Tongue (tissue), 2 donors: ENCODE data around the gene WBP1. TPM values are rescaled to one million over a fixed set of nuclear protein-coding genes. Genes with fewer than 3 reads are reported as not detected.
"Not testable (repeated sequence)": the region's sequence is repeated elsewhere in the genome, so short reads cannot be mapped to it uniquely, and the experiment has no call there.

Experiments
- DNase-seq: peaks from one replicate; pipeline ENCODE4 v3.0.0-alpha.2; 2015
- total RNA-seq: library from RNA; depleted of rRNA; stranded (reverse); fragments of >200 nt; gene quantifications from one replicate; pipeline ENCODE4 v1.2.3, GENCODE V29; 2014

The WBP1 gene
- total RNA-seq, 1 donor from 2014 or later, result 41.5 TPM

DNA sequence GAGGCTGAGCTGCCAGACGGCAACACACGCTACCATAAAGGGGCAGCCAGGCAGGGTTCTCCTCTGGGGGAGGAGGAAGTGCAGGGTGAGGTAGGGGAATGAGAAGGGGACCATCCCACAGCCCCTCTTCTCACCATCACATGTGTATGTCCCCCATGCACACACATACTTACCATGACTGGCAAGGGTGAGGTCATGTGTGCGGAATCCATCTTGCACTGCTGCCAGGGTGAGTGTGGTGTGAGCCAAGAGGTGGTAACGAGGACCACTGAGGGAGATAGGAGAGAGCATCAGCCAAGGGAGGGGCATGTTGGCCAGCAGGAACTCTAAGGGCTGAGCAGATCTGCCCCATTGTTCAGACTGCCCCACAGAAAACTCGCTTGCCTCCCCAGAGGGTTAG lies 29.6 kb upstream of the WBP1 start:
- DNase-seq, result no peak

GRCh38 chr2:74429487-74430451 lies 28.5 kb upstream of the WBP1 start:
- DNase-seq, result no peak

- DNase-seq, result no peak
Measured at GRCh38 chr2:74430502-74430901, 27.7 kb upstream of the WBP1 start.

DNA sequence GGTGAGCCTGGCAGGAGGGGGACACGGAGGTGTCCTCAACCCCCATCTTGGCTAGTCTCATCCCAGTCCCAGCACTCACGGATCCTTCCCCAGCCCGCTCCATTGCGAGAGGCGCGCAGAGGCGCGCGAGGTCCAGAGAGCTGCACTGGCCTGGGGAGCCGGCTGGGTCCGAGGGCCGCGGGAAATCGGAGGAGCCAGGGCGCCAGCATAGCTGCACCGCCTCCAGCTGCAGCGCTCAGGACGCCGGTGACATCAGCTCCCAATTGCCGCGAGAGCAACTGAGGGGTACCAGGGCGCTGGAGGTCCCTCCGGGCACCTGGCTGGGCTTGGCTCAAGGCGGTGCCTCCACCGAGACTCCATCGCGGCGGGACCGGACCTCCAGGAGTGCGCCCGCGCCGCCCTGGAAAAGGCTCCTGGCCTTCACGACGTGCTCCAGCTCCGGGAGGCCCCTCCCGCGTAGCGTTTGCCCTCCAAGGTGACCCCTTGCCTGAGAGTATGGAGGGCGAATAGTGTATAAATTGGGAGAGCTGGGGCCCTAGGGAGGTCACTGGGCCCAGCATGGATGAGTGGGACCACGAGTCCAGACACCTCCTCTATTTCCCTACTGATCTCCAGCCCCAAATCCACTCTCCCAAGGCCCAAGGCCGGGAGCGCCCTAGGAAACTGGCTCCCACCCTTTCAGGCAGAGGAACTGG lies 22.0 kb upstream of the WBP1 start:
- no peak for DNase-seq

DNA sequence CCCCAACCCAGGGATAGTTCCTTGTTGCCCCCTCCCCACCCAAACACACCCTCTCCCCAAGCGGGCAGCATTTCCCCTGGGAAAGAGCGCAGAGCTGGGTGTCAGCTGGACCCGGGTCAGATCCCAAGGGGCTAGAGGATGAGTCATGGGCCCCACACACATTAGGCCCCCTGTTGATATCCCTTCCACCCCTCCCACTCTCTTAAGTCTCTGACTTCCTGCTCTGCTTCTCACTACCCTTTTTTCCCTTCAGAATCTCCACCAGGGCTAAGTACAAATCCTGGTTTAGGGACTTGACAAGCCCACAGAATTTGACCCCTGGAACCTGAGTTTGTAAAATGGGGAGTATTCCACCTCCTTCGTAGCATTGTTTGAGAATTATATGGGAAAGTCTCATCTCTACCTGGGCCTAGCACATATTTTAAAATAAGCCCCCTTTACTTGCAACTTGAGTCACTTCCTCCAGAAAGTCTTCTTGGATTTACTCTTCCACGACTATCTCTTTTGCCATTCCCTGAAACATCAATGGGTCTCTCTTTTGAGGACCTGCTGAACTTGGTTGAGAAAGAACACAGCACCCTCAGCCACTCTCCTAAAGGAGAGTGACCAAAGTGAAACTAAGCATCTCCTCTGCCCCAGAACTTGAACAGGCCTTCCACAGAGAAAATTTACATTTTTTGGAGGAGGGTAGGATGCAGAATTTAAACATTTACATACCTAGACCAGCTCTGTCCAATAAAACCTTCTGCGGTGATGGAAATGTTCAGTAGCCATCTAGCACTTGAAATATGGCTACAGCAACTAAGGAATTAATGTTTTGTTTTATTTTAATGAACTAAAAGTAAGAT lies 21.2 kb upstream of the WBP1 start:
- DNase-seq, result no peak

GRCh38 chr2:74438248-74438647 lies 20.0 kb upstream of the WBP1 start:
- DNase-seq, result no peak

- DNase-seq, result no peak
Measured at GRCh38 chr2:74439373-74439772, 18.9 kb upstream of the WBP1 start.

DNA sequence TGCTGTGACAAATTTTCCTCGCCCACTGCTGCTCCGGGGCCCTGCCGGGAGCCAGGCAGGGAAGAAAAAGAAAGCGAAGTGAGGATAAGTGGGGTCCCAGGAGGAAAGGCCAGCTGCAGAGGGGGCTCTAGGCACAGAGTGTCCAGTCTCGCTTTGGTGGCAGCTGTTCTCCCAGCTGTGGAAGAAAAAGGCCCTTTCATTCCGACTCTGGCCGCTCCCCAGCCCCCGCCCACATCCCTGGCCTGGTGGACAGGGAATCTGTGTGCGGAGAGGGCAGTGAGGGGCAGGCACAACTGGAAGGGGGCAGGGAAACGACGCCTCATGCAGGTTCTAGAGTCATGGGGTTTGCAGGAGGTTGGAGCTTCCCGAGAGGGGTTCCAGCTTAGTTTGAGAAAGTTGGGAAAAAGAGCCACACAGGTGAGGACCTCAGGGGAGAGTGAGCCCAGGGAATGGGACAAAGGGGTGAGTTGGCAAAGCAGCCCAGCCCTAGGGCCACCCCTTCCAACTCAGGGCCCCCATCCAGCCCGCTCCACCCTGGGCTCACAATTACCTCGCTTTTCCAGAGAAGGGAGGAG lies 18.3 kb upstream of the WBP1 start:
- DNase-seq, result peak; percentile 98

- DNase-seq, result peak; percentile 98
Measured at GRCh38 chr2:74440378-74441169, 17.7 kb upstream of the WBP1 start.

DNA sequence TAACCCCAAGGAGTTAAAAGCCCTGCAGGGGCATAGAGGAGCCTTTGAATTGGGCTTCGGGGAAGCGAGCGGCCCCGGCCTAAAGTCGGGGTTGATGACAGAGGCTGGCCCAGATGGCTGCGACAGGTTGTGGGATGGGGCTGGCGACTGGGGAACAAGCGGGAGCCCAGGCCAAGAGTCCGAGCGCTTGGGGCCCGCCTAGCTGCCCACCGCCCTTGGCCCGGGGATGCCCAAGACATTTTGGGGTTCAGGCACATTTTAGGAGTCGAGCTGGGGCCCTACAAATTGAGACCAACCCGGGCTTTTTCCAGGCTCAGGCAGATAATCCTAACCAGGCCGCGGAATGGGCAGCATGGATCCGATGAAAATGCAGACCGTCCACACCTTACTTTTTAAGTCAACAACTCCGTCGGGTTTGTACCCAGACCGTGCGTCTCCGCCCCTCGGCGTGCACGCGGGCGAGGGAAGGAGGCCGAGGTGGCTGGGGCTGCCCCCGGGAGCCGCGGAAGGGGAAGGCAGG lies 17.0 kb upstream of the WBP1 start:
- peak; percentile 44 for DNase-seq

DNA sequence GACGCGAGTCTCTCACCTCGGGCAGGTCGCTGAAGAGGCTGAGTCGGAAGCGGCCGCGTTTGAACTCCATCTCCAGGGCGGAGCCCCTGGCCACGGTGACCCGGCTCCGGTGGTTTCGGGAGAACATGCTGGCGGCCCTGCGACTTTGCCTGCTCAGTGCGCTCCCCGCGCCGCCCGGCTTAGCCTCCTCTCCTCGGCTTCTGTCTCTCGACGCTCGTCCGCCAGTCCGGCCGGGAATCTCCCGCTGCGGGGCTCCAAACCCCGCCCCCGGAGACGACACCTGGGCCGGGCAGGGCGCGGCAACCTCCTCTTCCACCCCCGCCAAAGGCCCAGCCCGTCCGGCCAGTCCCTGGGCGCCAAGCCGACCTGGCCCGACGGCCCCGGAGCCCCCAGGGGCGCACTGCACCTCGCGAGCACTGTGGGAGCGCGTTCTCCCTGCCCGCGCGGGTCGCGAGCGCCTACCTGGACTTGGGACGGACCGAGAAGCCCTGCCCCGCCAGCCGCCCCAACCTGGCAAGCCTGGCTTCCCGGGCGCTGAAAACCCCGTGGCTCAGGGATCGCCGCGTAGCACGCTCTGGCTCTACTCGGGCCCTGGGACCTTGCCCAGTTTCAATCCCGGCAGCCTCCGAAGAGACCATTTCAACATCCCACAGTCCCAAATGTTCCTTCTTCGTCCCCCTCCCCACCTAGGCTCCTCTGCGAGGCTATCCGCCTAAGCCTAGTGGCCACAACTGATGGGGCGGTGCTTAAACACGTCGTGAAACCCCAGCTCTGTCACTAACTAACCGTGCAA lies 16.4 kb upstream of the WBP1 start, which contains the start of gene RTKN:
RTKN (minus strand) TSS at position 248 of the 793 bp plus-strand sequence; CDS start at position 127, 121 bp downstream.
- peak; percentile 59 for DNase-seq

DNA sequence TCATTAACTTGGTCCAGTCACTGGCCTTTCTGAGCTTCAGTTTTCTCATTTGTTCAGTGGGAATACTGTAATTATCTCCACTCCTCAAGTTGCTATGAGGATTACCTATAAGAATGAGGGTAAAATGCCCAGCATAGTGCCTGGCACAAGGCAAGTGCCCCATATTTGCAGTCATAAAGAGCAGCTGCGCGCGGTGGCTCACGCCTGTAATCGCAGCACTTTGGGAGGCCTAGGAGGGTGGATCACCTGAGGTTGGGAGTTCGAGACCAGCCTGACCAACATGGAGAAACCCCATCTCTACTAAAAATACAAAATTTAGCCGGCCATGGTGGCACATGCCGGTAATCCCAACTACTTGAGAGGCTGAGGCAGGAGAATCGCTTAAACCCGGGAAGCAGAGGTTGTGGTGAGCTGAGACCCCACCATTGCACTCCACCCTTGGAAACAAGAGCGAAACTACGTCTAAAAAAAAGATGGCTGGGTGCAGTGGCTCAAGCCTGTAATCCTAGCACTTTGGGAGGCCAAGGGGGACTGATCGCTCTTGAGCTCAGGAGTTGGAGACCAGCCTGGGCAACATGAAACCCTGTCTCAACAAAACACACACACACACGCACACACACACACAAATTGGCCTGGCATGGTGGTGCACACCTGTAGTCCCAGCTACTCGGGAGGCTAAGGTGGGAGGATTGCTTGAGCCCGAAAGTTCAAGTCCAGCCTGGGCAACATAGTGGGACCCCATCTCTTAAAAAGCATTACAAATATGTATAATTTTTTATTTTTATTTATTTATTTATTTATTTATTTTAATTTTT lies 15.5 kb upstream of the WBP1 start:
- DNase-seq, result not testable (repeated sequence)

- no peak for DNase-seq
Measured at GRCh38 chr2:74444498-74445318, 13.5 kb upstream of the WBP1 start.

- DNase-seq, result no peak
Measured at GRCh38 chr2:74447230-74447999, 10.8 kb upstream of the WBP1 start.

GRCh38 chr2:74448771-74449170 lies 9.5 kb upstream of the WBP1 start:
- no peak for DNase-seq

DNA sequence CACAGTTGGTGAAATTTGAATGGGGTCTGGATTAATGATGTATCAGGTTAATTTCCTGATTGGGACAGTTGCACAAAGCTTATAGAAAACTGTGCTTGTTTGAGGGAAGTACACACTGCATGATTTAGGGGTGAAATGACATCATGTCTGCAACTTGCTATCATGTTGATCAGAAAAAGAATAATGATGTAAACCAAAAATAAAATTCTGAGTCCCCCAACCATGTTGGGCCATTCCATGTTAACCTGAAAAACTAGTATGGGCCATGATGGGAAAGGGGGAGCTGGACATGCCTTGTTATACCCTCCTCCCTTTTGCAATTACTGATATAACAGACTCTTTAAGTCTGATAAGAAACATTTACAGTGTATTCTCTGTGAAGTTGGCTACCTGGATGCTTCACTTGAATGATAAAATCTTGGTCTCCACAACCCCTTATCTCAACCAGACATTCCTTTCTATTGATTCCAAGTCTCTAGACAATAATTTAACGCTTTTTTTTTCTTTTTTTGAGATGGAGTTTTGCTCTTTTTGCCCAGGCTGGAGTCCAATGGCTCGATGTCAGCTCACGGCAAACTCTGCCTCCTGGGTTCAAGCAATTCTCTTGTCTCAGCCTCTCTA lies 7.6 kb upstream of the WBP1 start:
- no peak for DNase-seq
